Prostate gland (tissue), 2 donors: ENCODE results near the gene EPN3.

Source experiments
- CTCF ChIP-seq, 4 experiments: fragments of 200-600 bp in 2 of 4; fragments of 450-650 bp in 2 of 4; sonication (generic) in 2 of 4; IDR thresholded peaks; 1 replicate in 3 of 4; 2 replicates in 1 of 4; pipeline ENCODE4 v1.5.1; 2016 to 2019; ENCODE audit warnings: antibody characterized with exemption in 4 of 4, mild to moderate bottlenecking in 2 of 4, moderate library complexity in 2 of 4
- POLR2A ChIP-seq: fragments of 450-650 bp; IDR thresholded peaks from one replicate; pipeline ENCODE4 v1.6.1; 2016; ENCODE audit warnings: antibody characterized with exemption, mild to moderate bottlenecking
- POLR2AphosphoS5 ChIP-seq: sonication (generic); formaldehyde crosslinking; IDR thresholded peaks from one replicate; pipeline ENCODE4 v1.6.1; 2017; ENCODE audit warnings: antibody characterized with exemption

DNA sequence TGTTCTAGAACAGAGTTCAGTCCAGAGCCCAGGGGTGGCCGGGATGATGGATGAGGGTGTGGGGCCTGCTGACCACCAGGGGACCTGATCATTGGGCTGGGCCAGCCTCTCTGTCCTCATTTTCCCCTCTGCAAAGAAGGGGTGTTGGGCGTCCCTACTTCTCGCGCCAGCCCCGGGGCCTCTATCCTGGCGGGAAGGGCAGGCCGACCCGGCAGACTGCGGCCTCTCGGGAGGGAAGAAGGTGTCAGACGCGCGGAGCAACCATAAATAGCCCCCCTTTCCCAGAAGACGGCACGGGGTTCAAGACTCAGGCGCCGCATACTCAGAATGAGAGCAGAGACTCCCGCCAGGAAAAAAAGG, 26.0 kb downstream of the EPN3 start:
- TF ChIP-seq CTCF (IDR thresholded peaks at IDR 0.05): no peak
- no peak for TF ChIP-seq POLR2AphosphoS5
- no peak for TF ChIP-seq POLR2A
